Suprapubic skin (tissue), 4 donors: ENCODE measurements around the gene PVR. TPM values are rescaled to one million over a fixed set of nuclear protein-coding genes. Genes with fewer than 3 reads are reported as not detected.

Experiments used
- DNase-seq, 2 donors: peaks; one replicate each; pipeline ENCODE4 v3.0.0-alpha.2; 2019; ENCODE audit warnings: low spot score in 2 of 2
- H3K27ac ChIP-seq: fragments of 200-600 bp; sonication (generic); one replicate; pipeline ENCODE4 v1.5.1; 2019
- H3K27me3 ChIP-seq: fragments of 200-600 bp; sonication (generic); one replicate; pipeline ENCODE4 v1.5.1; 2019
- H3K36me3 ChIP-seq: fragments of 200-600 bp; sonication (generic); one replicate; pipeline ENCODE4 v1.5.1; 2019
- H3K4me1 ChIP-seq: fragments of 200-600 bp; sonication (generic); one replicate; pipeline ENCODE4 v1.5.1; 2019
- H3K4me3 ChIP-seq: fragments of 200-600 bp; sonication (generic); one replicate; pipeline ENCODE4 v1.5.1; 2019; ENCODE audit warnings: mild to moderate bottlenecking
- H3K9me3 ChIP-seq: fragments of 200-600 bp; sonication (generic); one replicate; pipeline ENCODE4 v1.5.1; 2019
- CTCF ChIP-seq, 2 donors: fragments of 200-600 bp in 1 of 2; fragments of 450-650 bp in 1 of 2; sonication (generic) in 1 of 2; IDR thresholded peaks; one replicate each; pipeline ENCODE4 v1.5.1; 2016 to 2019; ENCODE audit warnings: antibody characterized with exemption in 2 of 2, mild to moderate bottlenecking in 1 of 2, moderate library complexity in 1 of 2
- EP300 ChIP-seq: sonication (generic); formaldehyde crosslinking; IDR thresholded peaks from one replicate; pipeline ENCODE4 v1.6.1; 2017; ENCODE audit warnings: antibody characterized with exemption
- POLR2A ChIP-seq, 2 donors: fragments of 450-650 bp; IDR thresholded peaks; one replicate each; pipeline ENCODE4 v1.6.1; 2017; ENCODE audit warnings: antibody characterized with exemption in 2 of 2, mild to moderate bottlenecking in 2 of 2, moderate library complexity in 2 of 2
- POLR2AphosphoS5 ChIP-seq, 3 donors: sonication (generic); formaldehyde crosslinking; IDR thresholded peaks; one replicate each; pipeline ENCODE4 v1.6.1; 2017; ENCODE audit warnings: antibody characterized with exemption in 3 of 3
- WGBS: methylation state at CpG from one replicate; pipeline ENCODE4 v1.1.5; 2018; 5-methylcytosine and 5-hydroxymethylcytosine counted together
- total RNA-seq, 4 donors: library from RNA; depleted of rRNA; stranded (reverse); fragments of >200 nt; gene quantifications; one replicate each; pipeline ENCODE4 v1.1.0, GENCODE V29; 2016

Gene PVR
- total RNA-seq, 4 donors from 2014 or later = 14.0 to 24.6 (median 15.5) TPM

GRCh38 chr19:44634785-44635184 is 8.9 kb upstream of the PVR start:
- no peak for TF ChIP-seq POLR2AphosphoS5 (IDR thresholded peaks at IDR 0.05)
- no peak for TF ChIP-seq POLR2A (IDR thresholded peaks at IDR 0.05)
- TF ChIP-seq EP300 = no peak
- no peak for TF ChIP-seq CTCF (IDR thresholded peaks at IDR 0.05)
- DNase-seq = no peak
- whole genome bisulfite sequencing = 94% methylated on average over 2 of the region's 2 CpGs

GRCh38 chr19:44635581-44636438 is 7.9 kb upstream of the PVR start:
- Histone ChIP-seq H3K27me3 (peaks cover 5% of the 10 kb centered on the region), H3K4me1 (no peaks in the 10 kb centered on the region), H3K4me3 (no peak overlapping the region), H3K27ac (no peak overlapping the region), H3K9me3 (no peaks in the 10 kb centered on the region), H3K36me3 (no peaks in the 10 kb centered on the region)
- TF ChIP-seq POLR2AphosphoS5 (IDR thresholded peaks at IDR 0.05) (no peak), CTCF (IDR thresholded peaks at IDR 0.05) (no peak), POLR2A (IDR thresholded peaks at IDR 0.05) (no peak), EP300 (no peak)
- 67% methylated on average over 2 of the region's 3 CpGs for WGBS
- no peak for DNase-seq

More at GRCh38 chr19:44634785-44635184, 8.9 kb upstream of the PVR start:
- Histone ChIP-seq H3K4me3 (no peak overlapping the region), H3K27me3 (peaks cover 5% of the 10 kb centered on the region), H3K9me3 (no peaks in the 10 kb centered on the region), H3K27ac (no peak overlapping the region), H3K4me1 (no peaks in the 10 kb centered on the region), H3K36me3 (no peaks in the 10 kb centered on the region)

- Histone ChIP-seq H3K4me1 (no peaks in the 10 kb centered on the region), H3K27me3 (peaks cover 5% of the 10 kb centered on the region), H3K4me3 (no peak overlapping the region), H3K36me3 (no peaks in the 10 kb centered on the region), H3K27ac (no peak overlapping the region), H3K9me3 (no peaks in the 10 kb centered on the region)
- DNase-seq = no peak
- WGBS = 80% methylated on average over 11 of the region's 11 CpGs
- TF ChIP-seq POLR2AphosphoS5 (IDR thresholded peaks at IDR 0.05) (no peak), POLR2A (IDR thresholded peaks at IDR 0.05) (no peak)
These were observed 7.0 kb upstream of the PVR start for GRCh38 chr19:44636439-44637389.

- peaks cover 5% of the 10 kb centered on the region for H3K27me3 ChIP-seq
- no peaks in the 10 kb centered on the region for H3K9me3 ChIP-seq
- no peak for DNase-seq
- H3K4me1 ChIP-seq = no peaks in the 10 kb centered on the region
- 94% methylated on average over 5 of the region's 5 CpGs for WGBS
- H3K27ac ChIP-seq = no peak overlapping the region
- no peaks in the 10 kb centered on the region for H3K36me3 ChIP-seq
- TF ChIP-seq EP300 (no peak), POLR2AphosphoS5 (IDR thresholded peaks at IDR 0.05) (no peak), POLR2A (IDR thresholded peaks at IDR 0.05) (no peak), CTCF (IDR thresholded peaks at IDR 0.05) (no peak)
- H3K4me3 ChIP-seq = no peak overlapping the region
These were observed 6.3 kb upstream of the PVR start for GRCh38 chr19:44637390-44637764.

- Histone ChIP-seq H3K9me3 (no peaks in the 10 kb centered on the region), H3K4me1 (peaks cover 6% of the 10 kb centered on the region), H3K36me3 (no peaks in the 10 kb centered on the region), H3K27ac (no peak overlapping the region), H3K27me3 (no peaks in the 10 kb centered on the region), H3K4me3 (no peak overlapping the region)
- no peak for TF ChIP-seq POLR2A (IDR thresholded peaks at IDR 0.05)
- no peak for TF ChIP-seq EP300
- TF ChIP-seq CTCF (IDR thresholded peaks at IDR 0.05) = no peak
- TF ChIP-seq POLR2AphosphoS5 (IDR thresholded peaks at IDR 0.05) = no peak
- WGBS = 57% methylated on average over 3 of the region's 3 CpGs
- no peak for DNase-seq
These were observed 3.2 kb upstream of the PVR start for GRCh38 chr19:44640518-44640917.
